Measurements from ENCODE around the gene TBC1D2B.
A peak's percentile ranks its signal among the peaks of the same experiment; 100 is the strongest.

TBC1D2B gene

GRCh38 chr15:78055919-78056713 lies 21.4 kb downstream of the TBC1D2B start:
- H3K4me3 ChIP-seq (ENCODE audit: low read depth, low read length), result no peak overlapping the region
- no peak for DNase-seq (ENCODE audit: low read depth)
- TF ChIP-seq CTCF (IDR thresholded peaks at IDR 0.05; ENCODE audit: control insufficient read depth, extremely low read depth, insufficient read depth), result no peak

GRCh38 chr15:78054966-78055365 lies 22.5 kb downstream of the TBC1D2B start:
- TF ChIP-seq CTCF (IDR thresholded peaks at IDR 0.05; ENCODE audit: control insufficient read depth, extremely low read depth, insufficient read depth), result no peak
- DNase-seq (ENCODE audit: low read depth), result no peak
- H3K4me3 ChIP-seq (ENCODE audit: low read depth, low read length), result no peak overlapping the region

GRCh38 chr15:78054518-78054917 lies 23.0 kb downstream of the TBC1D2B start:
- TF ChIP-seq CTCF (IDR thresholded peaks at IDR 0.05; ENCODE audit: control insufficient read depth, extremely low read depth, insufficient read depth), result no peak
- no peak for DNase-seq (ENCODE audit: low read depth)
- H3K4me3 ChIP-seq (ENCODE audit: low read depth, low read length), result no peak overlapping the region

- no peak for DNase-seq (ENCODE audit: low read depth)
- no peak for TF ChIP-seq CTCF (IDR thresholded peaks at IDR 0.05; ENCODE audit: control insufficient read depth, extremely low read depth, insufficient read depth)
- no peak overlapping the region for H3K4me3 ChIP-seq (ENCODE audit: low read depth, low read length)
These were observed 25.0 kb downstream of the TBC1D2B start for GRCh38 chr15:78052545-78052944.

- peak; percentile 63 for DNase-seq (ENCODE audit: low read depth)
- no peak overlapping the region for H3K4me3 ChIP-seq (ENCODE audit: low read depth, low read length)
- TF ChIP-seq CTCF (IDR thresholded peaks at IDR 0.05; ENCODE audit: control insufficient read depth, extremely low read depth, insufficient read depth), result no peak
These were observed 25.5 kb downstream of the TBC1D2B start for GRCh38 chr15:78052001-78052401.

GRCh38 chr15:78051596-78051995 lies 25.9 kb downstream of the TBC1D2B start:
- H3K4me3 ChIP-seq (ENCODE audit: low read depth, low read length), result no peak overlapping the region
- no peak for DNase-seq (ENCODE audit: low read depth)
- no peak for TF ChIP-seq CTCF (IDR thresholded peaks at IDR 0.05; ENCODE audit: control insufficient read depth, extremely low read depth, insufficient read depth)

- no peak for DNase-seq (ENCODE audit: low read depth)
- no peak for TF ChIP-seq CTCF (IDR thresholded peaks at IDR 0.05; ENCODE audit: control insufficient read depth, extremely low read depth, insufficient read depth)
- H3K4me3 ChIP-seq (ENCODE audit: low read depth, low read length), result no peak overlapping the region
These were observed 26.7 kb downstream of the TBC1D2B start for GRCh38 chr15:78050826-78051225.

All from LNCaP clone FGC (cell line).